DOHH2 (cell line): Measurements from ENCODE around the gene EML6.

ENCODE experiments used
- CTCF ChIP-seq: fragments of 200-600 bp; sonication (generic); IDR thresholded peaks from one replicate; pipeline ENCODE4 v1.5.1; 2014; ENCODE audit warnings: antibody characterized with exemption, mild to moderate bottlenecking, low read depth, low read length; ENCODE audit not compliant: poor library complexity, severe bottlenecking
- EZH2phosphoT487 ChIP-seq: fragments of 200-600 bp; sonication (generic); IDR thresholded peaks from 2 replicates; pipeline ENCODE4 v1.6.1; 2017; ENCODE audit warnings: borderline replicate concordance, mild to moderate bottlenecking, antibody characterized with exemption, low read length, moderate library complexity, mixed read lengths

- TF ChIP-seq CTCF (no peak), EZH2phosphoT487 (no peak)
Observed at GRCh38 chr2:55000341-55000740, 276.9 kb downstream of the EML6 start.
